AG04449 (cell line): ENCODE measurements around the gene PEAK1.

ENCODE experiments used
- CTCF ChIA-PET: fragments of 350-600 bp; formaldehyde crosslinking; extraction: SDS; loops from one replicate; lab custom pipeline; 2021; ENCODE audit warnings: antibody characterized with exemption; lab: Yijun Ruan, JAX
- POLR2A ChIA-PET: fragments of 400-600, 350-600 bp; formaldehyde crosslinking; extraction: SDS; loops from one replicate; lab custom pipeline; 2020; ENCODE audit warnings: antibody characterized with exemption, inconsistent platforms; lab: Yijun Ruan, JAX
- DNase-seq: peaks from one replicate; pipeline ENCODE4 v3.0.0-alpha.2; 2010; ENCODE audit warnings: low read depth, low spot score
- H3K4me3 ChIP-seq: 2 replicates; pipeline ENCODE4 v1.5.1; 2011; ENCODE audit warnings: low read depth, mild to moderate bottlenecking, control low read depth, low read length
- TF ChIP-seq, protein P1 (sequence below): IDR thresholded peaks from one replicate; pipeline ENCODE4 v1.5.1; 2011; ENCODE audit warnings: mild to moderate bottlenecking, moderate library complexity, low read length, control low read depth, inconsistent platforms; ENCODE audit not compliant: insufficient read depth; ENCODE audit errors: missing control alignments

The PEAK1 gene

DNA sequence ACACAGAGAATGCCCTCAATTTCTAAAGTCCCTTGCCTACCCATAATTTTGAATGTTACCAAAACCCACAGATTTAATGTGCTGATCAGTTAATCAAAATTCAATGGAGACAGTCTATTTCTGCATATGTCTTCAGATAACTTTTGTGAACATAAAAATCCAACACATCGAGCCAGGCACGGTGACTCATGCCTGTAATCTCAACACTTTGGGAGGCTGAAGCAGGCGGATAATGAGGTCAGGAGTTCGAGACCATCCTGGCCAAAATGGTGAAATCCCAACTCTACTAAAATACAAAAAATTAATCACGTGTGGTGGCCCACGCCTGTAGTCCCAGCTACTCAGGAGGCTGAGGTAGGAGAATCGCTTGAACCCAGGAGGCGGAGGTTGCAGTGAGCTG is 49.3 kb downstream of the PEAK1 start:
- POLR2A ChIA-PET, result no interaction called here
- no peak overlapping the region for H3K4me3 ChIP-seq
- TF ChIP-seq, protein P1, sequence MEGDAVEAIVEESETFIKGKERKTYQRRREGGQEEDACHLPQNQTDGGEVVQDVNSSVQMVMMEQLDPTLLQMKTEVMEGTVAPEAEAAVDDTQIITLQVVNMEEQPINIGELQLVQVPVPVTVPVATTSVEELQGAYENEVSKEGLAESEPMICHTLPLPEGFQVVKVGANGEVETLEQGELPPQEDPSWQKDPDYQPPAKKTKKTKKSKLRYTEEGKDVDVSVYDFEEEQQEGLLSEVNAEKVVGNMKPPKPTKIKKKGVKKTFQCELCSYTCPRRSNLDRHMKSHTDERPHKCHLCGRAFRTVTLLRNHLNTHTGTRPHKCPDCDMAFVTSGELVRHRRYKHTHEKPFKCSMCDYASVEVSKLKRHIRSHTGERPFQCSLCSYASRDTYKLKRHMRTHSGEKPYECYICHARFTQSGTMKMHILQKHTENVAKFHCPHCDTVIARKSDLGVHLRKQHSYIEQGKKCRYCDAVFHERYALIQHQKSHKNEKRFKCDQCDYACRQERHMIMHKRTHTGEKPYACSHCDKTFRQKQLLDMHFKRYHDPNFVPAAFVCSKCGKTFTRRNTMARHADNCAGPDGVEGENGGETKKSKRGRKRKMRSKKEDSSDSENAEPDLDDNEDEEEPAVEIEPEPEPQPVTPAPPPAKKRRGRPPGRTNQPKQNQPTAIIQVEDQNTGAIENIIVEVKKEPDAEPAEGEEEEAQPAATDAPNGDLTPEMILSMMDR, result no peak
- DNase-seq, result no peak
- CTCF ChIA-PET, result no interaction called here

DNA sequence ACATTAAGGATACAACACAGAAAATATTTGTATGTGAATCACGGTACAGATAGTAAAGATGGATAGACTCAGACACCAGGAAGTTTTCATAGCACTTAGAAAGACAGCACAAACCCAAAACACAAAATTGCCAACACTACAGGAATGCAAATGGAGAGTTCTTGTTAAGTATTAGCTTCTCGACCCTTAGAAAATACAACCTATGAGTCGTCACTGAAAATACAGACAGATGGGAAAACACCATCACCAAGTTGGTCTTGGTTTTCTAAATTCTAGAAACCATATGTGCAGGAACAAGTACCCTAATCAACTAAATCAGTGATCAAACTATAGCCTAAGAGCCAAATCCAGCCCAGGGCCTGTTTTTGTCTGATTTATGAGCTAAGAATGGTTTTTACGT is 50.7 kb downstream of the PEAK1 start:
- TF ChIP-seq, protein P1, result no peak
- POLR2A ChIA-PET, result no interaction called here
- no peak overlapping the region for H3K4me3 ChIP-seq
- CTCF ChIA-PET, result interaction anchor here (1.3 kb wide), 1 partner anchor 17 kb away, joined by 3 read pairs; no protein-coding TSS in a partner anchor
- DNase-seq, result no peak

GRCh38 chr15:77367631-77368030 is 52.3 kb downstream of the PEAK1 start:
- no peak for DNase-seq
- no peak overlapping the region for H3K4me3 ChIP-seq
- ChIA-PET POLR2A (no interaction called here), CTCF (interaction anchor here (1.1 to 1.9 kb wide), 2 partner anchors 16 to 175 kb away, joined by 4 to 6 read pairs; no protein-coding TSS in a partner anchor)
- TF ChIP-seq, protein P1, result no peak

DNA sequence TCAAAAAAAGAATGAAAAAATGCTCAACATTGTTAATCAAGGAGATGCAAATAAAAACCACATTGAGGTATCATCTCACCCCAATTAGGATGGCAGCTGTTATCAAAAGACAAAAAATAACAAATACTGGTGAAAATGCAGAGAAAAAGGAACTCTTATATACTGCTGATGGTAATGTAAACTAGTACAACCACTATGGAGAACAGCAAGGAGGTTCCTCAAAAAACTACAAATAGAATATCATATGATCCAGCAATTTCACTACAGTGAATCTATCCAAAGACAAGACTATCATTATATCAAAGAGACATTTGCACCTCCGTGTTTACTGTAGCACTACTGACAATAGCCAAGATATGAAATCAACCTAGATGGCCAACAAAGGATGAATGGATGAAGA is 58.4 kb downstream of the PEAK1 start:
- CTCF ChIA-PET, result no interaction called here
- no peak for DNase-seq
- POLR2A ChIA-PET, result no interaction called here
- TF ChIP-seq, protein P1, result no peak
- no peak overlapping the region for H3K4me3 ChIP-seq

GRCh38 chr15:77358545-77359240 is 61.2 kb downstream of the PEAK1 start:
- POLR2A ChIA-PET, result no interaction called here
- no peak for DNase-seq
- TF ChIP-seq, protein P1, result no peak
- no peak overlapping the region for H3K4me3 ChIP-seq
- CTCF ChIA-PET, result no interaction called here

GRCh38 chr15:77356305-77356704 is 63.6 kb downstream of the PEAK1 start:
- H3K4me3 ChIP-seq, result no peak overlapping the region
- no peak for DNase-seq
- TF ChIP-seq, protein P1, result no peak
- POLR2A ChIA-PET, result no interaction called here
- CTCF ChIA-PET, result no interaction called here
